ENCODE data around the gene SEMG1.

The SEMG1 gene

DNA sequence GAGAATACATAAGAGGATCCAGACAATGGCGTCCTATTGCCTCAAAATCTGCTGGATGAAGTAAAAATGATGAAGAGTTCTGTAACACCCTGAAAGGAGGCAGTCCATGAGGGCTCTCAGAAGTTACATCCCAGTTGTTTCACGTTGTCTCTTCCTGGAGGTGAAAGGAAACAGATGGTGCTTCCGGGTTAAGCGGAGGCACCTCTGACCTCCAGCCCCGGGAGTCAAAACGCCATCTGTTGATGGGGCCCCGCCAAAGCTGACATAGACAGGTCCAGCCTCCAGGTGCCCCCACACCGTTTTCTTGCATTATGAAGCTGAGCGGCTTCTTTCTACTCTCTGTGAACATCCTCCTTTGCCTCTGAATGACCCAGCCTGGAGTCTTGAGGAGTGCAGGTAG lies 23.8 kb downstream of the SEMG1 start:
- in situ Hi-C loops (cut with MboI; ENCODE audit: low pct_unique_long_range_greater_than_20kb, low sequenced_read_pairs, unreplicated experiment), result no loop called here
- TF ChIP-seq, protein P1, sequence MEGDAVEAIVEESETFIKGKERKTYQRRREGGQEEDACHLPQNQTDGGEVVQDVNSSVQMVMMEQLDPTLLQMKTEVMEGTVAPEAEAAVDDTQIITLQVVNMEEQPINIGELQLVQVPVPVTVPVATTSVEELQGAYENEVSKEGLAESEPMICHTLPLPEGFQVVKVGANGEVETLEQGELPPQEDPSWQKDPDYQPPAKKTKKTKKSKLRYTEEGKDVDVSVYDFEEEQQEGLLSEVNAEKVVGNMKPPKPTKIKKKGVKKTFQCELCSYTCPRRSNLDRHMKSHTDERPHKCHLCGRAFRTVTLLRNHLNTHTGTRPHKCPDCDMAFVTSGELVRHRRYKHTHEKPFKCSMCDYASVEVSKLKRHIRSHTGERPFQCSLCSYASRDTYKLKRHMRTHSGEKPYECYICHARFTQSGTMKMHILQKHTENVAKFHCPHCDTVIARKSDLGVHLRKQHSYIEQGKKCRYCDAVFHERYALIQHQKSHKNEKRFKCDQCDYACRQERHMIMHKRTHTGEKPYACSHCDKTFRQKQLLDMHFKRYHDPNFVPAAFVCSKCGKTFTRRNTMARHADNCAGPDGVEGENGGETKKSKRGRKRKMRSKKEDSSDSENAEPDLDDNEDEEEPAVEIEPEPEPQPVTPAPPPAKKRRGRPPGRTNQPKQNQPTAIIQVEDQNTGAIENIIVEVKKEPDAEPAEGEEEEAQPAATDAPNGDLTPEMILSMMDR (IDR thresholded peaks at IDR 0.05; ENCODE audit: extremely low read depth, insufficient read depth, missing control alignments), result no peak

DNA sequence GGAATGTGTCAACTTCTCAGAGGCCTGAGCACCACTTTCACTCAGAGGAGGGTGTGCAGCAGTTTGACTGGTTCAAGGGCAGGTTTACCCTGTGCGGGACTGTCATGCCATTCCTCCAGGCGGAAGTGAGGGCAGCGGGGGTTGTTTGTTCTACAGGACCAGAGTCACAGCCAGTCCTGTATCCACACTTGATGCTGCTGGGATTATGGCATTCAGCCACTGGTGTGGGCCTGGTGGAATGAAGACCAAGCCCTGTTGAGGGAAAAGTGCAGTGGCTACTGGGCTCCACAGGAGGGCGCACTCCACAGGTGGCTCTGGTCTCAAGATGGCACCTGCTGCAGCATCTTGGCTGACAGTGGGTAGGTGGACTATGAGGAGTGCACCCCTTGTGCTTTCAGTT lies 29.2 kb downstream of the SEMG1 start:
- TF ChIP-seq, protein P1 (IDR thresholded peaks at IDR 0.05; ENCODE audit: extremely low read depth, insufficient read depth, missing control alignments), result peak; percentile 44
- DNase-seq (ENCODE audit: low spot score), result no peak
- in situ Hi-C loops (cut with MboI; ENCODE audit: low pct_unique_long_range_greater_than_20kb, low sequenced_read_pairs, unreplicated experiment), result no loop called here

More for the DNA sequence above, 23.8 kb downstream of the SEMG1 start:
- no peak for DNase-seq (ENCODE audit: low spot score)

DNA sequence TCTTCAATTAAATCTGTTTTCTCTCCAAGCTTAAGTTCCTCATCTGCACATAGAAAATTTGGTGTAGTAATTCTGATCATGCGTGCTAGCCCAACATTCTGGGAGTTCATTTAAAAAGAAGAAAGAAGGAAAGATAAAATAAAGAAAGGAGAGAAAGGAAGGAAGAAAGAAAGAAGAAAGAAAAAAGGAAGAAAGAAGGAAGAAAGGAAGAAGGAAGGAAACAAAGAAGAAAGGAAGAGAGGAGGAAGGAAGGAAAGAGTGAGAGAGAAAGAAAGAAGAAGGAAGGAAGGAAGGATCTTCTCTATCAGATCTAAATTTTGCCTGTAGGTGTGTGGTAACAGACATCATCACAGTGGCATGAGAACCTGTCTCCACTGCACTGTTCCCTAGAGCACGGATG lies 31.3 kb downstream of the SEMG1 start:
- in situ Hi-C loops (cut with MboI; ENCODE audit: low pct_unique_long_range_greater_than_20kb, low sequenced_read_pairs, unreplicated experiment), result no loop called here
- no peak for DNase-seq (ENCODE audit: low spot score)
- TF ChIP-seq, protein P1 (IDR thresholded peaks at IDR 0.05; ENCODE audit: extremely low read depth, insufficient read depth, missing control alignments), result no peak

DNA sequence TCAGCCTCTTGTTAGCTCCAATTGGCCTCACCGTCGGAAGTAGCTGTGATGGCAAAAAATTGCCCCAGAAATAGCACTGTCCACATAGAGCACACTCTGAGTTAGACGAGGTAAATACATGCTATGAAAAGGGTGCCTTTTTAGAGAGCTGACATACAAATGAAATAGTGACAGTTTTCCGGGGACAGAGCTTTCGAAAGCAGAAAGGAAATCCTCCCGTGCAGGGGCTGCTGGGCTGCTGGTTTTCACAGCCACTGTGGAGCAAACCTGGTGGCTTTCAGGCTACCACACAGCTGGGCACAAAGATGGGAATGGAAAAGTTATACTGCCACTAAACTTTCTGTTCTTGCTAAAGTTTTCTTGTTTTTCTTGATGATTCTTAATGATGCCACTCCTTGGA lies 39.3 kb downstream of the SEMG1 start:
- no peak for DNase-seq (ENCODE audit: low spot score)
- in situ Hi-C loops (cut with MboI; ENCODE audit: low pct_unique_long_range_greater_than_20kb, low sequenced_read_pairs, unreplicated experiment), result no loop called here
- TF ChIP-seq, protein P1 (IDR thresholded peaks at IDR 0.05; ENCODE audit: extremely low read depth, insufficient read depth, missing control alignments), result no peak

DNA sequence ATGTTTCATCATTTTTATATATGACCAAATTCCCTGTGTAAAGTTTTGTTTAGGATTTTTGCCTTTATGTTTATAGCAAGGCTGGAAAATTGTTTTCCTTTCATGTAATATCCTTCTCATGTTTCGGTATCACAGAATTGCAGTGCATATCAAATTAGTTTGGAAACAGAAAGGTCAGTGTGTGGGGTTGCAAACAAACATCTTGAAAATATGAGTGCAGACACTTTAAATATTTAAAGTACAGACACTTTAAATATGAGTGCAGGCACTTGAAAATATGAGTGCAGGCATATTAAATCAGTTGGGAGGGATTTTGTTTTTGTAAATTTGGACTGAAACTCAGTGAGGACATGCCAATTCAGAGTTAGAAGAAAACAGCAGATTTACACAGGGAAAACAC lies 41.0 kb downstream of the SEMG1 start:
- no peak for DNase-seq (ENCODE audit: low spot score)
- TF ChIP-seq, protein P1 (IDR thresholded peaks at IDR 0.05; ENCODE audit: extremely low read depth, insufficient read depth, missing control alignments), result no peak
- in situ Hi-C loops (cut with MboI; ENCODE audit: low pct_unique_long_range_greater_than_20kb, low sequenced_read_pairs, unreplicated experiment), result no loop called here

DNA sequence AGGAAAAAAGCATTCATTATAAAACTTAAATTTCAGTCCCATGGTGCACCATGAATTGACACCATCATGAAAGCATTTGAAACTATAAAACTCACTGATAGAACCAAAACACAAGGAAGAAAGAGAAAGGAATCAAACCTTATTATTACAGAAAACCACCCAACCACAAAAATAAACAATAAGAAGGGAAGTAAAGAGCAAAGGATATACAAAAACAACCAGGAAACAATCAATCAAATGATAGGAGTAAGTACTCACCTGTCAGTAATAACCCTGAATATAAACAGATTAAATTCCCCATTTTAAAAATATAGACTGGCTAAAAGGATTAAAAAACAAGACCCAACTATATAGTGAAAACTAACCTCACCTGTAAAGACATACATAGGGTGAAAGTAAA lies 41.8 kb downstream of the SEMG1 start:
- in situ Hi-C loops (cut with MboI; ENCODE audit: low pct_unique_long_range_greater_than_20kb, low sequenced_read_pairs, unreplicated experiment), result no loop called here
- no peak for DNase-seq (ENCODE audit: low spot score)

More for the DNA sequence above, 41.8 kb downstream of the SEMG1 start:
- TF ChIP-seq, protein P1 (IDR thresholded peaks at IDR 0.05; ENCODE audit: extremely low read depth, insufficient read depth, missing control alignments), result no peak
